ENCODE results near the gene LILRB3. TPM values are rescaled to one million over a fixed set of nuclear protein-coding genes. Genes with fewer than 3 reads are reported as not detected.
"Not testable (repeated sequence)": the region's sequence is repeated elsewhere in the genome, so short reads cannot be mapped to it uniquely, and the experiment has no call there.

Gene LILRB3
- total RNA-seq, 2 donors from 2014 or later, result 0.73 to 5.9 TPM

DNA sequence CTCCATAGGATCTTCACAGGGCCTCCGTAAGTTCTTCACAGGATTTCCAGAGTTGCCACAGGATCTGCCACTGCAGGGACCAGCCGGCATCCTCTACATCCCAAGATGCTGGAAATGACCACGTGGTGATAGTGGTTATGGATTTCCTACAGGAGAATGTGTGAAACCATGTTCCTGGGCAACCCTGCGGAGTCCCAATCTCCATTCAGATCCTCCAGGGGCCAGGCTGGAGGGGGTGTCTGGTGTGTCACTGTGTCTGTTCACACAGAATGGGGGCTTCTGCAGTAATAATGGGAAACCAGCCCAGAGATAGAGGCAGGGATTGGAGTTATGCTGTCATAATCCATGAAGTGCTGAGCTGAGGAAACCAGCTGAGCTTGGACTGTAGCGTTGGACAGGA is 11.1 kb upstream of the LILRB3 start:
- intact Hi-C loops (cut with DNase I), result loop anchor here (5.0 kb wide), 1 partner anchor 67 kb away; no protein-coding TSS in a partner anchor
- DNase-seq (ENCODE audit: low spot score), result no peak
- no peaks in the 10 kb centered on the region for H3K9me3 ChIP-seq
- no peak overlapping the region for H3K4me3 ChIP-seq
- TF ChIP-seq, protein P1, sequence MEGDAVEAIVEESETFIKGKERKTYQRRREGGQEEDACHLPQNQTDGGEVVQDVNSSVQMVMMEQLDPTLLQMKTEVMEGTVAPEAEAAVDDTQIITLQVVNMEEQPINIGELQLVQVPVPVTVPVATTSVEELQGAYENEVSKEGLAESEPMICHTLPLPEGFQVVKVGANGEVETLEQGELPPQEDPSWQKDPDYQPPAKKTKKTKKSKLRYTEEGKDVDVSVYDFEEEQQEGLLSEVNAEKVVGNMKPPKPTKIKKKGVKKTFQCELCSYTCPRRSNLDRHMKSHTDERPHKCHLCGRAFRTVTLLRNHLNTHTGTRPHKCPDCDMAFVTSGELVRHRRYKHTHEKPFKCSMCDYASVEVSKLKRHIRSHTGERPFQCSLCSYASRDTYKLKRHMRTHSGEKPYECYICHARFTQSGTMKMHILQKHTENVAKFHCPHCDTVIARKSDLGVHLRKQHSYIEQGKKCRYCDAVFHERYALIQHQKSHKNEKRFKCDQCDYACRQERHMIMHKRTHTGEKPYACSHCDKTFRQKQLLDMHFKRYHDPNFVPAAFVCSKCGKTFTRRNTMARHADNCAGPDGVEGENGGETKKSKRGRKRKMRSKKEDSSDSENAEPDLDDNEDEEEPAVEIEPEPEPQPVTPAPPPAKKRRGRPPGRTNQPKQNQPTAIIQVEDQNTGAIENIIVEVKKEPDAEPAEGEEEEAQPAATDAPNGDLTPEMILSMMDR (IDR thresholded peaks at IDR 0.05), result no peak
- TF ChIP-seq POLR2A (IDR thresholded peaks at IDR 0.05) (no peak), POLR2AphosphoS5 (IDR thresholded peaks at IDR 0.05) (no peak)
- WGBS, result 86% methylated on average over 5 of the region's 5 CpGs
- no peak overlapping the region for H3K27ac ChIP-seq
- H3K27me3 ChIP-seq (replicated peaks; ENCODE audit: insufficient read depth), result no peaks in the 10 kb centered on the region
- no peaks in the 10 kb centered on the region for H3K4me1 ChIP-seq (replicated peaks)
- H3K36me3 ChIP-seq, result no peaks in the 10 kb centered on the region

GRCh38 chr19:54231077-54231931 is 8.5 kb upstream of the LILRB3 start:
- H3K27me3 ChIP-seq (replicated peaks; ENCODE audit: insufficient read depth), result no peaks in the 10 kb centered on the region
- intact Hi-C loops (cut with DNase I), result loop anchor here (5.0 kb wide), 1 partner anchor 64 kb away; no protein-coding TSS in a partner anchor
- no peak overlapping the region for H3K4me3 ChIP-seq
- no peaks in the 10 kb centered on the region for H3K4me1 ChIP-seq (replicated peaks)
- H3K36me3 ChIP-seq, result no peaks in the 10 kb centered on the region
- H3K27ac ChIP-seq, result no peak overlapping the region
- TF ChIP-seq, protein P1 (IDR thresholded peaks at IDR 0.05), result peak; percentile 53 to 90 (median 82)
- TF ChIP-seq POLR2A (IDR thresholded peaks at IDR 0.05), result no peak
- peak; percentile 64 for TF ChIP-seq POLR2AphosphoS5 (IDR thresholded peaks at IDR 0.05)
- peak; percentile 79 for DNase-seq (ENCODE audit: low spot score)
- H3K9me3 ChIP-seq, result no peaks in the 10 kb centered on the region
- 17% methylated on average over 21 of the region's 21 CpGs for WGBS

DNA sequence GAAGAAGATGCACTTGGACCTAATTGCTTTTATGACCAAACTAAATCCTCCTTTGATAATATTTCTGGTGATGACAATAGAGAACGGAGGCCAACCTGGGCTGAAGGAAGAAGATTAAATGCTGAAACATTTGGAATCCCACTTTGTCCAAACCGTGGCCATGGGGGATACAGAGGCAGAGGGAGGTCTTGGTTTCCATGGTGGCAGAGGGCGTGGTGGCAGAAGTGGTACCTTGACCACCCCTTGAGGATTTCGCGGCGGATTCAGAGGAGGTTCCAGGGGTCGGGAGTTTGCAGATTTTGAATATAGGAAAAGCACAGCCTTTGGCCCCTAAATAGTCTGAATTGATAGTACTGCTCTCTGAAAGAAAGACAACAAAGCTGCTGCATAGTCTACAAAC is 7.2 kb upstream of the LILRB3 start:
- DNase-seq (ENCODE audit: low spot score), result no peak
- Histone ChIP-seq H3K27me3 (replicated peaks; ENCODE audit: insufficient read depth) (no peaks in the 10 kb centered on the region), H3K27ac (no peak overlapping the region), H3K4me1 (replicated peaks) (no peaks in the 10 kb centered on the region), H3K36me3 (no peaks in the 10 kb centered on the region), H3K4me3 (no peak overlapping the region), H3K9me3 (no peaks in the 10 kb centered on the region)
- intact Hi-C loops (cut with DNase I), result loop anchor here (5.0 kb wide), 1 partner anchor 63 kb away; no protein-coding TSS in a partner anchor
- 88% methylated on average over 7 of the region's 7 CpGs for WGBS
- TF ChIP-seq, protein P1 (IDR thresholded peaks at IDR 0.05), result no peak

DNA sequence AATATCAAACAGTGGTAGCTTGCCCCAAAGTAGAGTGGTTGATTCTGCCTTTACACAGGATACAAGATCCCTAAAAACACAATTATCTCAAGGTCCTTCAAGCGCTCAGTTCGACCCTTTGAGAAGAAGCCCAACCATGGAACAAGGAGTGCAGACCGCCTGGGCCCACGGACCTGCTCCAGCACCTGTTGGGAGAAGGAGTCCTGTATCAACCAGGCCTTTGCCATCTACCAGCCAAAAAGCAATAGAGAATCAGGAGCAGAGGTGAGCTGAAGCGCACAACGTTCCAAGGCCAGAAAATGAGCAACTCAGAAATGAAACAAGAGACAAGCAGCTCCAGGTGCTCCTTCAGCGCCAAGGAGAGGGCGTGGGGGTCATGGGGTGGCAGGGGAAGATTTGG is 6.3 kb upstream of the LILRB3 start:
- no peak for DNase-seq (ENCODE audit: low spot score)
- Histone ChIP-seq H3K4me3 (no peak overlapping the region), H3K4me1 (replicated peaks) (no peaks in the 10 kb centered on the region), H3K27ac (no peak overlapping the region), H3K9me3 (no peaks in the 10 kb centered on the region), H3K36me3 (no peaks in the 10 kb centered on the region), H3K27me3 (replicated peaks; ENCODE audit: insufficient read depth) (no peaks in the 10 kb centered on the region)
- WGBS, result 91% methylated on average over 8 of the region's 8 CpGs
- TF ChIP-seq POLR2A (IDR thresholded peaks at IDR 0.05) (no peak), POLR2AphosphoS5 (IDR thresholded peaks at IDR 0.05) (no peak)
- TF ChIP-seq, protein P1 (IDR thresholded peaks at IDR 0.05), result no peak
- intact Hi-C loops (cut with DNase I), result no loop called here

- DNase-seq (ENCODE audit: low spot score); H3K4me3 ChIP-seq; H3K9me3 ChIP-seq; H3K36me3 ChIP-seq; H3K4me1 ChIP-seq (replicated peaks); H3K27me3 ChIP-seq (replicated peaks; ENCODE audit: insufficient read depth); H3K27ac ChIP-seq; intact Hi-C loops (cut with DNase I): not testable (repeated sequence)
- WGBS, result 57% methylated on average over 10 of the region's 10 CpGs
These were observed 1.8 kb upstream of the LILRB3 start for GRCh38 chr19:54224619-54225018.

DNA sequence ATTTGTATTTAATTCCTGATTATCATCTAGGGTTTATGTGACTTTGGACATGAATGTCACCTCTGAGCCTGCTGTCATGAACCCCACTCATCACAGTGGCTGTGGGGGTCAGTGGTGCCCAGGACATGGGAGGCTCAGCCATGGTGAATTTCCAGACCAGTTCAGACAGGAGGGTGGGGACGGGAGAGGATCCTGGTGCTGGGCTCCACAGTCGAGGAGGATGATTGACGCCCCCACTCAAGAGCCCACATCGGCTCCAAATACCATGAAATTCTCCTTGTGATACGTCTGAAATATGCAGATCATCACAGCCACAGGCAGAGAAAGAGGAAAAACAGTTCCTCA is 1.1 kb upstream of the LILRB3 start:
- DNase-seq (ENCODE audit: low spot score); H3K27me3 ChIP-seq (replicated peaks; ENCODE audit: insufficient read depth); H3K4me3 ChIP-seq; H3K36me3 ChIP-seq; H3K9me3 ChIP-seq; H3K27ac ChIP-seq; intact Hi-C loops (cut with DNase I); H3K4me1 ChIP-seq (replicated peaks): not testable (repeated sequence)
- WGBS, result 49% methylated on average over 5 of the region's 5 CpGs

- H3K4me3 ChIP-seq; H3K27me3 ChIP-seq (replicated peaks; ENCODE audit: insufficient read depth); H3K4me1 ChIP-seq (replicated peaks); H3K27ac ChIP-seq; DNase-seq (ENCODE audit: low spot score); H3K36me3 ChIP-seq; intact Hi-C loops (cut with DNase I); H3K9me3 ChIP-seq: not testable (repeated sequence)
- WGBS, result 45% methylated on average over 14 of the region's 14 CpGs
These were observed 600 bp upstream of the LILRB3 start for GRCh38 chr19:54223277-54223936.

- H3K4me1 ChIP-seq (replicated peaks); H3K9me3 ChIP-seq; H3K4me3 ChIP-seq; H3K27ac ChIP-seq; DNase-seq (ENCODE audit: low spot score); H3K27me3 ChIP-seq (replicated peaks; ENCODE audit: insufficient read depth); H3K36me3 ChIP-seq; intact Hi-C loops (cut with DNase I): not testable (repeated sequence)
- 80% methylated on average over 7 of the region's 7 CpGs for WGBS
These were observed 860 bp downstream of the LILRB3 start for GRCh38 chr19:54221947-54222346.

All from prostate gland (tissue), 2 donors.